GM23338 (cell line): ENCODE measurements around the gene UBE2H. TPM values are rescaled to one million over a fixed set of nuclear protein-coding genes. Genes with fewer than 3 reads are reported as not detected.

ENCODE experiments used
- ATAC-seq: fragments of 200-7000 bp; cut with Tn5 transposase; 3 replicates; pipeline ENCODE4 v1.9.1; 2020
- DNase-seq: peaks from one replicate; pipeline ENCODE4 v3.0.0-alpha.2; 2015; ENCODE audit warnings: low spot score
- H2AFZ ChIP-seq: fragments of 200-600 bp; sonication (generic); 2 replicates; pipeline ENCODE4 v1.8.0; 2016; ENCODE audit warnings: antibody characterized with exemption, mild to moderate bottlenecking, moderate library complexity
- H3F3A ChIP-seq: fragments of 200-600 bp; sonication (generic); replicated peaks from 2 replicates; pipeline ENCODE4 v1.8.0; 2017; ENCODE audit warnings: antibody characterized with exemption, mixed run types, low read depth
- H3K27ac ChIP-seq: fragments of 200-600 bp; sonication (generic); 2 replicates; pipeline ENCODE4 v1.6.1; 2016; ENCODE audit warnings: low read depth
- H3K27me3 ChIP-seq: fragments of 200-600 bp; sonication (generic); 2 replicates; pipeline ENCODE4 v1.8.0; 2016; ENCODE audit warnings: mild to moderate bottlenecking, mixed run types, moderate library complexity; ENCODE audit not compliant: insufficient read depth
- H3K36me3 ChIP-seq: fragments of 200-600 bp; sonication (generic); 2 replicates; pipeline ENCODE4 v1.8.0; 2016; ENCODE audit warnings: mild to moderate bottlenecking; ENCODE audit not compliant: insufficient read depth
- H3K4me1 ChIP-seq: fragments of 200-600 bp; sonication (generic); 2 replicates; pipeline ENCODE4 v1.8.0; 2016; ENCODE audit warnings: mild to moderate bottlenecking, moderate library complexity; ENCODE audit not compliant: insufficient read depth
- H3K4me2 ChIP-seq: fragments of 200-600 bp; sonication (generic); 2 replicates; pipeline ENCODE4 v1.7.1; 2017; ENCODE audit warnings: mixed run types
- H3K4me3 ChIP-seq: fragments of 200-600 bp; sonication (generic); 2 replicates; pipeline ENCODE4 v1.6.1; 2016; ENCODE audit warnings: mixed run types
- H3K79me2 ChIP-seq: fragments of 200-600 bp; sonication (generic); replicated peaks from 2 replicates; pipeline ENCODE4 v1.8.0; 2017; ENCODE audit warnings: mild to moderate bottlenecking; ENCODE audit not compliant: insufficient read depth
- H3K9me2 ChIP-seq: fragments of 200-600 bp; sonication (generic); 2 replicates; pipeline ENCODE4 v1.8.0; 2017; ENCODE audit not compliant: insufficient read depth
- H4K20me1 ChIP-seq: fragments of 200-600 bp; sonication (generic); replicated peaks from 2 replicates; pipeline ENCODE4 v1.8.0; 2017; ENCODE audit warnings: mild to moderate bottlenecking; ENCODE audit not compliant: insufficient read depth
- H3K27ac Mint-ChIP-seq: 2 replicates; pipeline ENCODE4 v1.8.0; 2020; ENCODE audit warnings: inconsistent platforms, mild to moderate bottlenecking, moderate library complexity, mixed read lengths
- H3K27me3 Mint-ChIP-seq: 3 replicates; pipeline ENCODE4 v1.8.0; 2022; ENCODE audit warnings: low read depth, mild to moderate bottlenecking, moderate library complexity, mixed read lengths, inconsistent platforms; ENCODE audit not compliant: insufficient read depth, poor library complexity
- H3K36me3 Mint-ChIP-seq: 3 replicates; pipeline ENCODE4 v1.8.0; 2021; ENCODE audit warnings: low read depth, mild to moderate bottlenecking, inconsistent platforms, moderate library complexity, mixed read lengths
- H3K4me1 Mint-ChIP-seq: 3 replicates; pipeline ENCODE4 v1.8.0; 2020; ENCODE audit warnings: mild to moderate bottlenecking, inconsistent platforms, mixed read lengths
- H3K4me3 Mint-ChIP-seq: 3 replicates; pipeline ENCODE4 v1.8.0; 2021; ENCODE audit warnings: moderate library complexity, mild to moderate bottlenecking, inconsistent platforms, mixed read lengths
- H3K9me3 Mint-ChIP-seq: 3 replicates; pipeline ENCODE4 v1.8.0; 2020; ENCODE audit warnings: moderate library complexity, mild to moderate bottlenecking, inconsistent platforms, mixed read lengths
- CREB1 ChIP-seq: fragments of 250-450 bp; sonication (Bioruptor Pico); IDR thresholded peaks from 2 replicates; pipeline ENCODE4 v1.5.0; 2020; ENCODE audit warnings: low read depth, mild to moderate bottlenecking, moderate library complexity
- CTCF ChIP-seq, 2 experiments: fragments of 200-600 bp in 1 of 2; sonication (generic) in 1 of 2; conservative IDR thresholded peaks; 2 replicates each; pipeline versions ENCODE4 v1.5.1 to v1.6.1; 2016 to 2017; ENCODE audit warnings: antibody characterized with exemption in 2 of 2, low read depth in 2 of 2, mild to moderate bottlenecking in 2 of 2, moderate library complexity in 1 of 2
- ETS1 ChIP-seq: IDR thresholded peaks from 2 replicates; pipeline ENCODE4 v1.6.1; 2016; ENCODE audit warnings: antibody characterized with exemption
- EZH2 ChIP-seq: fragments of 200-600 bp; sonication (generic); IDR thresholded peaks from one replicate; pipeline ENCODE4 v1.8.0; 2017; ENCODE audit warnings: antibody characterized with exemption, mild to moderate bottlenecking, low read depth; ENCODE audit not compliant: unreplicated experiment
- EZH2phosphoT487 ChIP-seq: fragments of 200-600 bp; sonication (generic); IDR thresholded peaks from one replicate; pipeline ENCODE4 v1.8.1; 2018; ENCODE audit warnings: antibody characterized with exemption; ENCODE audit not compliant: unreplicated experiment
- JUNB ChIP-seq: IDR thresholded peaks from one replicate; pipeline ENCODE4 v1.6.1; 2016; ENCODE audit warnings: antibody characterized with exemption; ENCODE audit not compliant: unreplicated experiment
- NANOG ChIP-seq: IDR thresholded peaks from 2 replicates; pipeline ENCODE4 v1.6.1; 2016; ENCODE audit warnings: antibody characterized with exemption, borderline replicate concordance
- POLR2AphosphoS5 ChIP-seq: IDR thresholded peaks from 2 replicates; pipeline ENCODE4 v1.6.1; 2016; ENCODE audit warnings: antibody characterized with exemption, low read depth
- REST ChIP-seq: IDR thresholded peaks from one replicate; pipeline ENCODE4 v1.6.1; 2018; ENCODE audit warnings: antibody characterized with exemption; ENCODE audit not compliant: unreplicated experiment
- STAT1 ChIP-seq: IDR thresholded peaks from one replicate; pipeline ENCODE4 v1.6.1; 2016; ENCODE audit warnings: antibody characterized with exemption; ENCODE audit not compliant: unreplicated experiment
- ZNF114 ChIP-seq: fragments of 250-450 bp; sonication (Bioruptor Pico); IDR thresholded peaks from 2 replicates; pipeline ENCODE4 v1.5.0; 2020; ENCODE audit warnings: mild to moderate bottlenecking, moderate library complexity
- ZNF331 ChIP-seq: fragments of 250-450 bp; sonication (Bioruptor Pico); IDR thresholded peaks from 2 replicates; pipeline ENCODE4 v1.5.0; 2020; ENCODE audit warnings: low read depth, mild to moderate bottlenecking, moderate library complexity
- polyA plus RNA-seq: library from polyadenylated mRNA; unstranded; fragments of >200 nt; fragmentation: Nextera tagmentation; extraction: Ambion mirVana; gene quantifications from 2 replicates; pipeline ENCODE4 v1.2.1, GENCODE V29; 2016
- total RNA-seq: library from RNA; depleted of rRNA; stranded (reverse); fragments of >200 nt; shearing (Covaris generic); gene quantifications from 2 replicates; pipeline ENCODE4 v1.2.3, GENCODE V29; 2014
- TF ChIP-seq, protein P1 (sequence below): fragments of 250-450 bp; sonication (Bioruptor Pico); IDR thresholded peaks from 2 replicates; pipeline ENCODE4 v1.5.0; 2020; ENCODE audit warnings: mild to moderate bottlenecking, moderate library complexity

UBE2H gene
- total and polyA plus RNA-seq, 2 experiments from 2014 or later = 40.8 to 86.5 TPM

DNA sequence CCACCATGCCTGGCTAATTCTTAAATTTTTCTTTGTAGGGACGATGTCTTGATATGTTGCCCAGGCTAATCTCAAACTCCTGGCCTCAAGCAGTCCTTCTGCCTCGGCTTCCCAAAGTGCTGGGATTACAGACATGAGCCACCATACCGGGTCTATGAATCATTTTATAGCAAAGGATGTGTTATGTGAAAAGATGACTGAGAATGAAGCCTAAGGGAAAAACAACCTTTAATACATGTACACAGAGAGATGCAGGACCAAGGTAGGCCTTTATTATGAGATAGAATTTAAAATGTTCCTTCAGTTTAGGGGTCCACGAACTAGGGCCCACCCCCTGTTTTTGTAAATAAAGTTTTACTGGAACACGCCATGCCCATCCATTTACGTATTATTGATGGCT is 41.0 kb downstream of the UBE2H start:
- ATAC-seq (no peak), DNase-seq (no peak)
- H2AFZ ChIP-seq = no peak overlapping the region
- no peaks in the 10 kb centered on the region for H3K27me3 ChIP-seq
- H3K27me3 Mint-ChIP-seq = peaks cover 5% of the 10 kb centered on the region
- H3K4me2 ChIP-seq = no peak overlapping the region
- no peaks in the 10 kb centered on the region for H3K9me3 Mint-ChIP-seq
- H3K79me2 ChIP-seq = peaks cover 99% of the 10 kb centered on the region
- peaks cover 45% of the 10 kb centered on the region for H3K4me1 Mint-ChIP-seq
- H3K27ac ChIP-seq = no peak overlapping the region
- no peaks in the 10 kb centered on the region for H3K36me3 ChIP-seq
- no peaks in the 10 kb centered on the region for H3F3A ChIP-seq
- H3K4me3 ChIP-seq = no peak overlapping the region
- TF ChIP-seq NANOG = no peak
- TF ChIP-seq JUNB = no peak
- TF ChIP-seq STAT1 = no peak
- TF ChIP-seq, protein P1, sequence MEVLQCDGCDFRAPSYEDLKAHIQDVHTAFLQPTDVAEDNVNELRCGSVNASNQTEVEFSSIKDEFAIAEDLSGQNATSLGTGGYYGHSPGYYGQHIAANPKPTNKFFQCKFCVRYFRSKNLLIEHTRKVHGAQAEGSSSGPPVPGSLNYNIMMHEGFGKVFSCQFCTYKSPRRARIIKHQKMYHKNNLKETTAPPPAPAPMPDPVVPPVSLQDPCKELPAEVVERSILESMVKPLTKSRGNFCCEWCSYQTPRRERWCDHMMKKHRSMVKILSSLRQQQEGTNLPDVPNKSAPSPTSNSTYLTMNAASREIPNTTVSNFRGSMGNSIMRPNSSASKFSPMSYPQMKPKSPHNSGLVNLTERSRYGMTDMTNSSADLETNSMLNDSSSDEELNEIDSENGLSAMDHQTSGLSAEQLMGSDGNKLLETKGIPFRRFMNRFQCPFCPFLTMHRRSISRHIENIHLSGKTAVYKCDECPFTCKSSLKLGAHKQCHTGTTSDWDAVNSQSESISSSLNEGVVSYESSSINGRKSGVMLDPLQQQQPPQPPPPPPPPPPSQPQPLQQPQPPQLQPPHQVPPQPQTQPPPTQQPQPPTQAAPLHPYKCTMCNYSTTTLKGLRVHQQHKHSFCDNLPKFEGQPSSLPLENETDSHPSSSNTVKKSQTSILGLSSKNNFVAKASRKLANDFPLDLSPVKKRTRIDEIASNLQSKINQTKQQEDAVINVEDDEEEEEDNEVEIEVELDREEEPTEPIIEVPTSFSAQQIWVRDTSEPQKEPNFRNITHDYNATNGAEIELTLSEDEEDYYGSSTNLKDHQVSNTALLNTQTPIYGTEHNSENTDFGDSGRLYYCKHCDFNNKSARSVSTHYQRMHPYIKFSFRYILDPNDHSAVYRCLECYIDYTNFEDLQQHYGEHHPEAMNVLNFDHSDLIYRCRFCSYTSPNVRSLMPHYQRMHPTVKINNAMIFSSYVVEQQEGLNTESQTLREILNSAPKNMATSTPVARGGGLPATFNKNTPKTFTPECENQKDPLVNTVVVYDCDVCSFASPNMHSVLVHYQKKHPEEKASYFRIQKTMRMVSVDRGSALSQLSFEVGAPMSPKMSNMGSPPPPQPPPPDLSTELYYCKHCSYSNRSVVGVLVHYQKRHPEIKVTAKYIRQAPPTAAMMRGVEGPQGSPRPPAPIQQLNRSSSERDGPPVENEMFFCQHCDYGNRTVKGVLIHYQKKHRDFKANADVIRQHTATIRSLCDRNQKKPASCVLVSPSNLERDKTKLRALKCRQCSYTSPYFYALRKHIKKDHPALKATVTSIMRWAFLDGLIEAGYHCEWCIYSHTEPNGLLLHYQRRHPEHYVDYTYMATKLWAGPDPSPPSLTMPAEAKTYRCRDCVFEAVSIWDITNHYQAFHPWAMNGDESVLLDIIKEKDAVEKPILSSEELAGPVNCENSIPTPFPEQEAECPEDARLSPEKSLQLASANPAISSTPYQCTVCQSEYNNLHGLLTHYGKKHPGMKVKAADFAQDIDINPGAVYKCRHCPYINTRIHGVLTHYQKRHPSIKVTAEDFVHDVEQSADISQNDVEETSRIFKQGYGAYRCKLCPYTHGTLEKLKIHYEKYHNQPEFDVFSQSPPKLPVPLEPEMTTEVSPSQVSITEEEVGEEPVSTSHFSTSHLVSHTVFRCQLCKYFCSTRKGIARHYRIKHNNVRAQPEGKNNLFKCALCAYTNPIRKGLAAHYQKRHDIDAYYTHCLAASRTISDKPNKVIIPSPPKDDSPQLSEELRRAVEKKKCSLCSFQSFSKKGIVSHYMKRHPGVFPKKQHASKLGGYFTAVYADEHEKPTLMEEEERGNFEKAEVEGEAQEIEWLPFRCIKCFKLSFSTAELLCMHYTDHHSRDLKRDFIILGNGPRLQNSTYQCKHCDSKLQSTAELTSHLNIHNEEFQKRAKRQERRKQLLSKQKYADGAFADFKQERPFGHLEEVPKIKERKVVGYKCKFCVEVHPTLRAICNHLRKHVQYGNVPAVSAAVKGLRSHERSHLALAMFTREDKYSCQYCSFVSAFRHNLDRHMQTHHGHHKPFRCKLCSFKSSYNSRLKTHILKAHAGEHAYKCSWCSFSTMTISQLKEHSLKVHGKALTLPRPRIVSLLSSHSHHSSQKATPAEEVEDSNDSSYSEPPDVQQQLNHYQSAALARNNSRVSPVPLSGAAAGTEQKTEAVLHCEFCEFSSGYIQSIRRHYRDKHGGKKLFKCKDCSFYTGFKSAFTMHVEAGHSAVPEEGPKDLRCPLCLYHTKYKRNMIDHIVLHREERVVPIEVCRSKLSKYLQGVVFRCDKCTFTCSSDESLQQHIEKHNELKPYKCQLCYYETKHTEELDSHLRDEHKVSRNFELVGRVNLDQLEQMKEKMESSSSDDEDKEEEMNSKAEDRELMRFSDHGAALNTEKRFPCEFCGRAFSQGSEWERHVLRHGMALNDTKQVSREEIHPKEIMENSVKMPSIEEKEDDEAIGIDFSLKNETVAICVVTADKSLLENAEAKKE (CRISPR knock-in tag) = no peak
- no peak for TF ChIP-seq EZH2
- TF ChIP-seq CREB1 (CRISPR knock-in tag) = no peak
- TF ChIP-seq ETS1 = no peak
- TF ChIP-seq ZNF114 (CRISPR knock-in tag) = no peak
- TF ChIP-seq ZNF331 (CRISPR knock-in tag) = no peak
- TF ChIP-seq REST = no peak
- no peak for TF ChIP-seq POLR2AphosphoS5
- TF ChIP-seq CTCF (conservative IDR thresholded peaks at IDR 0.05; ENCODE audit: low read depth in 2 of 2) = no peak
- no peak for TF ChIP-seq EZH2phosphoT487
- peaks cover 23% of the 10 kb centered on the region for H3K4me1 ChIP-seq
- H4K20me1 ChIP-seq = peaks cover 22% of the 10 kb centered on the region; the same call in 1 of the 2 replicates
- no peaks in the 10 kb centered on the region for H3K9me2 ChIP-seq
- peaks cover 26% of the 10 kb centered on the region for H3K36me3 Mint-ChIP-seq
- H3K27ac Mint-ChIP-seq = no peak overlapping the region
- no peak overlapping the region for H3K4me3 Mint-ChIP-seq
